Measurements from ENCODE around the gene DDX18. TPM values are rescaled to one million over a fixed set of nuclear protein-coding genes. Genes with fewer than 3 reads are reported as not detected.

DDX18 gene
- total RNA-seq, 4 donors from 2014 or later = 20.4 to 39.6 (median 29.2) TPM

DNA sequence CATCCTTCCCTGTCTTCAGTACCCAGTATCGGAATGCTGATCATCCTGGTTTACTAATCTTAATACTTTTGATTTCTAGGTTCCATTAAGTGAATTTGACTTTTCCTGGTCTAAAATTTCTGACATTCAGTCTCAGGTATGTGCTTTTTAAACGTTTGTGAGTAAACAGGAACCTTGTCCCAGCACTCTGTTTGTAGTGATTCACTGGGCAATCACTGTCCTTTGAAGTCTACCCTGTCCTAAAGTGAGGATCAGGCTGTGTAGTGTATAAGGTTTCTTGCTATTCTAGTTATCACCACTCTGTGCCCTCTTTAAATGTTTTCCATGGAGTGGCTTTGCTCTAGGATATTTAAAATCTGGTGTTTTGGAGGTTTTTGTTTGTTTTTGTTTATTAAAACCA, 14.4 kb downstream of the DDX18 start:
- no peak for TF ChIP-seq CTCF (IDR thresholded peaks at IDR 0.05)
- TF ChIP-seq POLR2A (IDR thresholded peaks at IDR 0.05) = no peak
- intact Hi-C loops (cut with DNase I; ENCODE audit: low total_unique reads) = no loop called here
- 84% methylated on average over 2 of the region's 2 CpGs for WGBS, 2 donors
- no peak overlapping the region for H3K4me3 ChIP-seq (ENCODE audit: low read depth, poor library complexity, severe bottlenecking)
- DNase-seq (ENCODE audit: low spot score in 2 of 2) = no peak

GRCh38 chr2:117832332-117832731, 17.8 kb downstream of the DDX18 start:
- intact Hi-C loops (cut with DNase I; ENCODE audit: low total_unique reads) = loop anchor here (10.0 kb wide), 1 partner anchor 162 kb away; no protein-coding TSS in a partner anchor
- 85% methylated on average over 1 of the region's 1 CpG for WGBS, 2 donors
- TF ChIP-seq CTCF (IDR thresholded peaks at IDR 0.05) = no peak
- TF ChIP-seq POLR2A (IDR thresholded peaks at IDR 0.05) = no peak
- no peak for DNase-seq (ENCODE audit: low spot score in 2 of 2)
- no peak overlapping the region for H3K4me3 ChIP-seq (ENCODE audit: low read depth, poor library complexity, severe bottlenecking)

DNA sequence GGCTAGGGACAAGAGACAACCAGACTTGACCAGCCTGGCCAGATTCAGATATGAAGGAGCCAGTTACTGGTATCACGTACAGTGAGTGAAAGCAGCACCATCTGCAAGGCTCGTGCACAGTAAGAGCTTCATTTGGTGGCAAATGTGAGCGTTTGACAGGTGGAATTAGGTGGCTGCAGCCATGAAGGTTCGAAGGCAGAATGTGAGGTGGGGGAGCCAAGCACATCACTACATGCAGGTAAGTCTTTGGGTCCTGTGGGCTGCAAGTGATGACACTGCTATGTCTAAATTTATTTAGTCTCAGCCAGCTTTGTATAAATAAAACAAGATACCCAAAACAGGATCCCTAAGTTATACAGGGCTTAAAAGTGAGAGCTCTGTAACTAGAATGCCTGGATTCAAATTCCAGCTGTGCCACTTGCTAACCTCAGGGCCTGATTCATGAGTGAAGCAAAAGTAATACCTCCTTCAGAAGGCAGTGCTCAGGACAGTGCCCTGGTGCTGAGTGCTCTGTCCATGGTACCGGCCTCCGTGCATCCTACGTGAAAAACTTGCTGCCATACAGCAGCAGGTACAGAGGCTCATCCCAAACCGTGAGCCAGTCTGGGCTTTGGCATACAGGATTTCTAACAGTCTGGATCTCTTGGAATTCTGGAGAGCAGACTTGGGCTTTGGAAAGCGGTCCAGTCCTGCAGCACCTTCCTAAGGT, 18.6 kb downstream of the DDX18 start:
- intact Hi-C loops (cut with DNase I; ENCODE audit: low total_unique reads) = loop anchor here (10.0 kb wide), 1 partner anchor 162 kb away; no protein-coding TSS in a partner anchor
- TF ChIP-seq POLR2A (IDR thresholded peaks at IDR 0.05) (no peak), CTCF (IDR thresholded peaks at IDR 0.05) (no peak)
- H3K4me3 ChIP-seq (ENCODE audit: low read depth, poor library complexity, severe bottlenecking) = no peak overlapping the region
- 74 to 84% methylated on average over 9 of the region's 9 CpGs for WGBS, 2 donors
- DNase-seq (ENCODE audit: low spot score in 2 of 2) = no peak

GRCh38 chr2:117833911-117834310, 19.4 kb downstream of the DDX18 start:
- DNase-seq (ENCODE audit: low spot score in 2 of 2) = no peak

DNA sequence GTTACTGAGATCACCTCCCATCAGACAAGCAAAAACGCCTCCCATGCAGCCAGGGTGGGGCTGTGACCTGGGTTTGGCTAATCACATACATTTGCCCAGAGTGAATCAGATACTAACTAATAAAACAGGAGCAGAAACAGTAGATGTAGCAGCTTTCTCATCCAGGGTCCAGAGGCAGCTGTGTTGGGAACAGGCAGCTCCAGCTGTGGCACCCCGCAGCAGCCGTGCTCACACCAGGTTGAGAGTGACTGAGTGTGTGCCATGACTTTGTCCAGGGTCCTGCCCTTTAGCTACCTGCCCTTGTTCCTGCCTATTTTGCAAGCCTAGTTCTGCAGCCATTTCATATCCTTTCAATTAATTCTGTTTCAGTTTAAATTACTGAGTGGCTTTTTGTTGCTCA, 20.5 kb downstream of the DDX18 start:
- intact Hi-C loops (cut with DNase I; ENCODE audit: low total_unique reads) = loop anchor here (10.0 kb wide), 1 partner anchor 160 kb away; no protein-coding TSS in a partner anchor
- no peak for DNase-seq (ENCODE audit: low spot score in 2 of 2)
- H3K4me3 ChIP-seq (ENCODE audit: low read depth, poor library complexity, severe bottlenecking) = no peak overlapping the region
- TF ChIP-seq POLR2A (IDR thresholded peaks at IDR 0.05) (no peak), CTCF (IDR thresholded peaks at IDR 0.05) (no peak)
- 79 to 90% methylated on average over 3 of the region's 3 CpGs for WGBS, 2 donors

More at GRCh38 chr2:117833911-117834310, 19.4 kb downstream of the DDX18 start:
- 77 to 83% methylated on average over 3 of the region's 3 CpGs for WGBS, 2 donors
- no peak for TF ChIP-seq POLR2A (IDR thresholded peaks at IDR 0.05)
- TF ChIP-seq CTCF (IDR thresholded peaks at IDR 0.05) = no peak
- H3K4me3 ChIP-seq (ENCODE audit: low read depth, poor library complexity, severe bottlenecking) = no peak overlapping the region
- intact Hi-C loops (cut with DNase I; ENCODE audit: low total_unique reads) = loop anchor here (10.0 kb wide), 1 partner anchor 161 kb away; no protein-coding TSS in a partner anchor

All from lower leg skin (tissue), 4 donors.